Measurements from ENCODE around the gene TMEM175.

DNA sequence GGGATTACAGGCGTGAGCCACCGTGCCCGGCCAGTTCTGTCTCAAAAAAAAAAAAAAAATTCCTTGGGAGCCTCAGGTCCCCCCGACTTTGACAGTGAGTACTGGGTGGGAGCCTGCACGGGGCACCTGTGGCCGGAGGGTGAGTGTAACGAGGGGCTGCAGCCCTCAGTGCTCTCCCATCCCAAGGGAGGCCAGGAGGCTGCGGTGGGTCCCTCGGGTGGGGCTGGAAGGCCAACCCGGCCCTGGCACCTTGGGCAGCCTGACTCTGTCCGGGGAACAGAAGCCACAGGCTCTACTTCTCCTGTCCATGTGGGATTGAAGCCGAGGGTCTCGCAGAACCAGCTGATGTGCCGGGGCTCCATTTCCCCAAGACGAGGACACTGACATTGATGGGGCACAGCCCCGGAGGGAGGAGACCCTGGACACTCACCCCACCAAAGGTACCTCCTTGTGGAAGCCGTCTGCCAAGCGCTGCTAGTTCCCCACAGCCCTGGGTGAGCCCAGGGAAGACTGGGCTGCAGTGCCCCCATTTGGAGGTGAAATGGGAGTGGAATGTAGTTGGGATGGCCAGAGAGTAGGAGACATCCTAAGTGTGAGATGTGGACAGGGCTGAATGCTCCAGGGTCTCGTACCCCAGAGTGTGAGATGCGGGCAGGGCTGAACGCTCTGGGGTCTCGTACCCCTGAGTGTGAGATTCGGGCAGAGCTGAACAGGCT lies 63.2 kb downstream of the TMEM175 start:
- TF ChIP-seq, protein P1, sequence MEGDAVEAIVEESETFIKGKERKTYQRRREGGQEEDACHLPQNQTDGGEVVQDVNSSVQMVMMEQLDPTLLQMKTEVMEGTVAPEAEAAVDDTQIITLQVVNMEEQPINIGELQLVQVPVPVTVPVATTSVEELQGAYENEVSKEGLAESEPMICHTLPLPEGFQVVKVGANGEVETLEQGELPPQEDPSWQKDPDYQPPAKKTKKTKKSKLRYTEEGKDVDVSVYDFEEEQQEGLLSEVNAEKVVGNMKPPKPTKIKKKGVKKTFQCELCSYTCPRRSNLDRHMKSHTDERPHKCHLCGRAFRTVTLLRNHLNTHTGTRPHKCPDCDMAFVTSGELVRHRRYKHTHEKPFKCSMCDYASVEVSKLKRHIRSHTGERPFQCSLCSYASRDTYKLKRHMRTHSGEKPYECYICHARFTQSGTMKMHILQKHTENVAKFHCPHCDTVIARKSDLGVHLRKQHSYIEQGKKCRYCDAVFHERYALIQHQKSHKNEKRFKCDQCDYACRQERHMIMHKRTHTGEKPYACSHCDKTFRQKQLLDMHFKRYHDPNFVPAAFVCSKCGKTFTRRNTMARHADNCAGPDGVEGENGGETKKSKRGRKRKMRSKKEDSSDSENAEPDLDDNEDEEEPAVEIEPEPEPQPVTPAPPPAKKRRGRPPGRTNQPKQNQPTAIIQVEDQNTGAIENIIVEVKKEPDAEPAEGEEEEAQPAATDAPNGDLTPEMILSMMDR (IDR thresholded peaks at IDR 0.05), result no peak
- no peak for TF ChIP-seq POLR2A (IDR thresholded peaks at IDR 0.05)

Data from lower leg skin (tissue), 3 donors.